MCF 10A (cell line): ENCODE measurements around the gene FCAMR. TPM values are rescaled to one million over a fixed set of nuclear protein-coding genes. Genes with fewer than 3 reads are reported as not detected.

Experiments
- BruUV-seq: library from RNA; stranded (reverse); fragments of 400-500 nt; replicated peaks from 2 replicates; lab custom pipeline; 2021; lab: Mats Ljungman, UMichigan
- CTCF ChIA-PET: fragments of 300-600 bp; sonication (Branson Sonifier 250); formaldehyde crosslinking; extraction: SDS; loops from one replicate; lab custom pipeline; 2021; ENCODE audit warnings: antibody characterized with exemption, inconsistent platforms; lab: Yijun Ruan, JAX
- POLR2A ChIA-PET: fragments of 300-600, 350-650 bp; sonication (Branson Sonifier 250); formaldehyde crosslinking; extraction: SDS; loops from one replicate; lab custom pipeline; 2020; ENCODE audit warnings: antibody characterized with exemption, inconsistent platforms; lab: Yijun Ruan, JAX
- DNase-seq: peaks from one replicate; pipeline ENCODE4 v3.0.0-alpha.2; 2018; ENCODE audit not compliant: unreplicated experiment
- H3K27ac Mint-ChIP-seq: one replicate; pipeline ENCODE4 v1.8.0; 2022; ENCODE audit warnings: mild to moderate bottlenecking, low read depth, mixed read lengths; ENCODE audit not compliant: unreplicated experiment
- H3K27me3 Mint-ChIP-seq: one replicate; pipeline ENCODE4 v1.8.0; 2022; ENCODE audit warnings: mixed read lengths; ENCODE audit not compliant: insufficient read depth, unreplicated experiment
- H3K36me3 Mint-ChIP-seq: one replicate; pipeline ENCODE4 v1.8.0; 2022; ENCODE audit warnings: mild to moderate bottlenecking, moderate library complexity, mixed read lengths; ENCODE audit not compliant: insufficient read depth, unreplicated experiment
- H3K4me1 Mint-ChIP-seq: one replicate; pipeline ENCODE4 v1.8.0; 2022; ENCODE audit warnings: mixed read lengths; ENCODE audit not compliant: insufficient read depth, unreplicated experiment
- H3K4me3 Mint-ChIP-seq: one replicate; pipeline ENCODE4 v1.8.0; 2022; ENCODE audit warnings: mild to moderate bottlenecking, moderate library complexity, mixed read lengths; ENCODE audit not compliant: unreplicated experiment
- H3K9me3 Mint-ChIP-seq: one replicate; pipeline ENCODE4 v1.8.0; 2022; ENCODE audit warnings: mixed read lengths; ENCODE audit not compliant: unreplicated experiment
- intact Hi-C: fragments of 100-400 bp; cut with micrococcal nuclease; formaldehyde crosslinking; loops from 2 replicates; pipeline ENCODE4 v1.14.1; 2022
- total RNA-seq: library from RNA; stranded (reverse); gene quantifications from 2 replicates; pipeline ENCODE4 v1.2.3, GENCODE V29; 2022
- TF ChIP-seq, protein P1 (sequence below): fragments of 200-600 bp; IDR thresholded peaks from one replicate; pipeline ENCODE4 v1.8.0; 2022; ENCODE audit warnings: antibody characterized with exemption, mild to moderate bottlenecking; ENCODE audit not compliant: unreplicated experiment

Gene FCAMR
- total RNA-seq, 1 experiment from 2014 or later = not detected

DNA sequence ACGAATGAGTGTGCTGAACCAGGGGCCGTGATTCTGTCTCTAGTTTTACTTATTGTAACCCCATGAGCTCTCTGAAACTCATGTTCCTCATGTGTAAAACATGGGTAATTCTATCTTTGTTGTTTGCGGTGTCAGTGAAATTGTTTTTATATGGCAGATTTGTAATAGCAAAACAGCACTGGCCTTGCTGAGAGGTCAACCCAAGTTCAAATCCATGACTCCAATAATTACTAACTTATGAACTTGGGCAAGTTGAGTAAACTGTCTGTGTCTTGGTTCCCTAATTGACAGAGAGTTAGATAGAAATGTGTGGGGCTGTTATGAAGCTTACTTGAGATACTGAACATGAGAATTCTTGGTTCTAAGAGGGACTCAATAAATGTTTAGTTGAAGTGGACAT, 44.5 kb upstream of the FCAMR start:
- Mint-ChIP-seq H3K27me3 (no peaks in the 10 kb centered on the region), H3K9me3 (no peaks in the 10 kb centered on the region), H3K4me1 (peaks cover 27% of the 10 kb centered on the region), H3K4me3 (no peak overlapping the region), H3K27ac (no peak overlapping the region), H3K36me3 (no peaks in the 10 kb centered on the region)
- BruUV-seq = no TSS peak
- TF ChIP-seq, protein P1, sequence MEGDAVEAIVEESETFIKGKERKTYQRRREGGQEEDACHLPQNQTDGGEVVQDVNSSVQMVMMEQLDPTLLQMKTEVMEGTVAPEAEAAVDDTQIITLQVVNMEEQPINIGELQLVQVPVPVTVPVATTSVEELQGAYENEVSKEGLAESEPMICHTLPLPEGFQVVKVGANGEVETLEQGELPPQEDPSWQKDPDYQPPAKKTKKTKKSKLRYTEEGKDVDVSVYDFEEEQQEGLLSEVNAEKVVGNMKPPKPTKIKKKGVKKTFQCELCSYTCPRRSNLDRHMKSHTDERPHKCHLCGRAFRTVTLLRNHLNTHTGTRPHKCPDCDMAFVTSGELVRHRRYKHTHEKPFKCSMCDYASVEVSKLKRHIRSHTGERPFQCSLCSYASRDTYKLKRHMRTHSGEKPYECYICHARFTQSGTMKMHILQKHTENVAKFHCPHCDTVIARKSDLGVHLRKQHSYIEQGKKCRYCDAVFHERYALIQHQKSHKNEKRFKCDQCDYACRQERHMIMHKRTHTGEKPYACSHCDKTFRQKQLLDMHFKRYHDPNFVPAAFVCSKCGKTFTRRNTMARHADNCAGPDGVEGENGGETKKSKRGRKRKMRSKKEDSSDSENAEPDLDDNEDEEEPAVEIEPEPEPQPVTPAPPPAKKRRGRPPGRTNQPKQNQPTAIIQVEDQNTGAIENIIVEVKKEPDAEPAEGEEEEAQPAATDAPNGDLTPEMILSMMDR = no peak
- intact Hi-C loops = no loop called here
- CTCF ChIA-PET = interaction anchor here (0.6 to 3.4 kb wide), 7 partner anchors 10 to 340 kb away, joined by 3 to 31 read pairs (median 4); no protein-coding TSS in a partner anchor
- DNase-seq = no peak
- POLR2A ChIA-PET = interaction anchor here (0.8 to 27.1 kb wide), 9 partner anchors 7 to 340 kb away, joined by 3 to 936 read pairs (median 6); partner anchors contain the start of genes C1orf116 and PFKFB2

DNA sequence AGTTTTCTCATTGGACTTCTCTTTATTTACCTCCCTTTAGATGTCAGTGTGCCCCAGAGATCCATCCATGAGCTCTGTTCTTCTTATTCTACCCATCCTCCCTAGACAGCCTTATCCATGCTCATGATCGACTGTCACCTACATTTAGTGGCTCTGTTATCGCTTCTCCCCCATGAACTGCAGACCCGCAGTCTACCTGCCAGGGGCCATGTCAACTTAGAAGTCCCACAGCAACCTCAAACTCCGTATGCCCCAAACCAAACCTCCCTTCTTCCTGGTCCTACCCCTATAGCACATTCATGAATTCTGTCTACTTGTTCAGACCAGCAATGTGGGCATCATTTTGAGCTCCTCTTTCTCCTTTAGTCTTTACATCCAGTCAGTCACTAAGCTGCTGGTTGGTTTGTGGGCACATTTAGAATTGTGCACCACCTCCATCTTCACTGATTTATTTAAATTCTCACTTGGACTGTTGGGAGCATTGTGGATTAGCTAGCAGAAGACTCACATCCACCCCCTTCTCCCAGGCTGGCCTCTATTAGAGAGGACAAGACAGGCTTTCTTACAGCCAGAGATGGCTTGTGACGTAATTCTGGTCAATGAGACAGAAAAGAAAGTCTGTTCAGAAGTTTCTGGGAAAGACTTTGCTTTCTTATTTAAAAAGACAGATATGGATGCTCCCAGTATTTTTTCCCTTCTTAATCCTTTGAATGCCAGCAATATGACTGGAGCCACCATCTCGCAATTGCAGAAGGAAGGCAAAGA, 43.2 kb upstream of the FCAMR start:
- TF ChIP-seq, protein P1 = no peak
- Mint-ChIP-seq H3K36me3 (no peaks in the 10 kb centered on the region), H3K27ac (no peak overlapping the region), H3K9me3 (no peaks in the 10 kb centered on the region), H3K4me3 (no peak overlapping the region), H3K4me1 (peaks cover 15% of the 10 kb centered on the region), H3K27me3 (no peaks in the 10 kb centered on the region)
- no TSS peak for BruUV-seq
- CTCF ChIA-PET = interaction anchor here (0.9 to 11.4 kb wide), 7 partner anchors 8 to 202 kb away, joined by 3 to 280 read pairs (median 4); partner anchors contain the start of gene C1orf116
- POLR2A ChIA-PET = interaction anchor here (0.6 to 27.1 kb wide), 5 partner anchors 9 to 101 kb away, joined by 3 to 936 read pairs (median 10); partner anchors contain the start of genes C1orf116 and PFKFB2
- intact Hi-C loops = no loop called here
- DNase-seq = no peak

DNA sequence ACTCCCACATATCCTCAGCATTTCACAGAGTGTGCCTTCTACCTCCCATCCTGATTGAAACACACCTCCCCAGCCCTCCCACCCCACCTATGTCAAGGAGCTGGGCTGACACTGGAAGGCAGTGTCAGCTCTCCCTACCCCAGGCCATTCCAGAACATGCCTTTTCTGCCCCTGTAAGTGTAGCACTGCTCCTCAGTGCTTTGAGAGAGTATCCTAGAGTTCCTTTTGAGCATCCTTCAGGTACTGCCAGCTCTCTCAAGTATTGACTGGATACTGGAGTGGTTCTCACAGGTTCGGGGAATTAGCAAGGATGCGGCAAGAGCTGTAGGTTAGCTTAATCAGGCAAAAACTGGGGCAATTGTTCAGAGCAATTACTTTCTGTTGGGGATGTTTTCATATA, 40.5 kb upstream of the FCAMR start:
- Mint-ChIP-seq H3K27me3 (no peaks in the 10 kb centered on the region), H3K9me3 (peaks cover 7% of the 10 kb centered on the region), H3K4me3 (no peak overlapping the region), H3K36me3 (no peaks in the 10 kb centered on the region), H3K4me1 (peaks cover 23% of the 10 kb centered on the region), H3K27ac (no peak overlapping the region)
- no TSS peak for BruUV-seq
- intact Hi-C loops = no loop called here
- POLR2A ChIA-PET = interaction anchor here (0.7 to 27.1 kb wide), 5 partner anchors 8 to 42 kb away, joined by 3 to 936 read pairs (median 8); partner anchors contain the start of genes C1orf116 and PFKFB2
- DNase-seq = no peak
- CTCF ChIA-PET = interaction anchor here (1.2 to 11.4 kb wide), 2 partner anchors 15 to 28 kb away, joined by 4 to 280 read pairs; partner anchors contain the start of gene C1orf116
- TF ChIP-seq, protein P1 = no peak

DNA sequence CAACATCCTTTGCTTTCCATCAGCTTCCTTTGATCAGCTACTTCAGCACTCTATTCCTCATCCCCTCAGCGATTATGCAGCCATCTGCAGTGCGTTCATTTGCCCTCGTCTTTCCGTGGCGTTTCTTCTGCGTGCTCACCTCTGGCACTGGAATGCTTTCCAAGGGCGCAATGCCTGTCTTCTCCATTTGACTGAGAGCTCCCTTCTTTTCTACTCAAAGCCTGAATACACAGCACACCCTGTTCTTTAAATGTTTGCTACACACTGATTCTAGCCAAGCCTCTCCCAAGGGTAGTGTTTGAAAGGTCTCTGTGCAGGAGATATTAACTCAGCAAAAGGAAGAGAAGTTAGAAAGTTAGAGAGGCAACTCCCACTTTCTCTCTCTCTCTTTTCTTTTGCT, 39.7 kb upstream of the FCAMR start:
- ChIA-PET CTCF (interaction anchor here (0.6 to 11.4 kb wide), 3 partner anchors 16 to 490 kb away, joined by 3 to 280 read pairs (median 3); partner anchors contain the start of gene C1orf116), POLR2A (interaction anchor here (0.8 to 27.1 kb wide), 6 partner anchors 7 to 60 kb away, joined by 3 to 936 read pairs (median 7); partner anchors contain the start of genes C1orf116 and PFKFB2)
- Mint-ChIP-seq H3K4me3 (no peak overlapping the region), H3K27me3 (no peaks in the 10 kb centered on the region), H3K36me3 (no peaks in the 10 kb centered on the region), H3K9me3 (peaks cover 7% of the 10 kb centered on the region), H3K4me1 (peaks cover 28% of the 10 kb centered on the region), H3K27ac (no peak overlapping the region)
- intact Hi-C loops = no loop called here
- no peak for DNase-seq
- TF ChIP-seq, protein P1 = no peak
- BruUV-seq = no TSS peak
